GM20431 (cell line): ENCODE data around the gene MTA1.

ENCODE experiments used
- in situ Hi-C: fragments of 300-500 bp; cut with MseI, MboI; formaldehyde crosslinking; loops from one replicate; pipeline ENCODE4 v1.15.0; 2020; ENCODE audit warnings: low sequenced_read_pairs; ENCODE audit not compliant: unreplicated experiment

MTA1 gene

DNA sequence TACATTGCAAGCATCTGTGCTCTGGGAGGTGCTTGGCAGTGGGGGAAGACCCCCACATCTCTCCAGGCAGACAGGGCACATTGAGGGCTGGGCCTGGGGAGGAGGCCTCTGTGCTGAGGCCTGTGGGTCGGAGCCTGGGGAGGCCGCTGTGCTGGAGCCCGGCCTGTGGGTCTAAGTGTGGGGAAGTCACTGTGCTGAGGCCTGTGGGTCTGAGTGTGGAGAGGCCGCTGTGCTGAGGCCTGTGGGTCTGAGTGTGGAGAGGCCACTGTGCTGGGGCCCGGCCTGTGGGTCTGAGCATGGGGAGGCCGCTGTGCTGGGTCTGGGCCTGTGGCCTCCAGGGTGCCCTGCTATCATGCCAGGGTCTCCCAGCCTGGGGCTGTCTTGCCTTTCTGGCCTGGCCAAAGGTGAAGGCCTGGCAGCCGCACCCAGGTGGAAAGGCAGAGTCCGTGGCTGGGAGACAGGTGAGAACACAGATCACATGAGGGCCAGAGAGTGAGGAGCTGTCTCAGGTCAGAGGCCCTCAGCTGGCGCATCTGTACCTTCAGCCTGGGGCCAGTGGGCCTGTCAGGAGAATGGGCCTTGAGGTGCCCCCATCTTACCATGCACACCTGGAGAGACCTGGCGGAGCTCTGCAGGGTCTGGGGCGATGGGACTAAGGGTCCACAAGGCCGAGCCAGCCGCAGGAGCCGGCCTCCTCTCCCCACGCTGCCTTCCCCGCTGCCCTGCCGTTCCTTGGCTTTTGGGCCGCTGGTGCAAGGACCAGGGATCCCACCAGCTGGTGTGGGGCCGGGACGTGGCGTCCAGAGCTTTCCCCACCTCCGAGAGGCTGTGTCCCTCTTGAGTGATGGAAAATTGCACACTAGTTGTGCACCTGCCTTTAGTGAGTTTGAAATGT, 36.4 kb downstream of the MTA1 start:
- in situ Hi-C loops = no loop called here

- in situ Hi-C loops = no loop called here
Measured at GRCh38 chr14:105456736-105457617, 37.4 kb downstream of the MTA1 start.

DNA sequence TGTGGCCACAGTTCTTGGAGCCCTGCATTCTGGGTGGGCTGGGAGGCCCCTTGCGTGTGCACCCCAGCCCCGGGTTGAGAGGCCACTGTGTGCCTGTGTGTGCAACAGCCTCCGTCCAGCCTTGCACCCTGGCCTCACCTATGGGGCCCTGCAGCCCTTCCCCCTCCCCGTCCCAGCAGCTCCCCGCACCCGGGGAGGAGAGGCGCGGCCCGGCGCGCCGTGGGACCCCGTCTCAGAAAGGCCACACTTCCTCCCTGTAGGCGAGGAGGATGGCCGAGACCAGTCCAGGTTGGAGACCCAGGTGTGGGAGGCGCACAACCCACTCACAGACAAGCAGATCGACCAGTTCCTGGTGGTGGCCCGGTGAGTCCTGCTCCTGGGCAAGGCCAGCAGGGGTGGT, 38.4 kb downstream of the MTA1 start:
- in situ Hi-C loops = no loop called here

- in situ Hi-C loops = no loop called here
Measured at GRCh38 chr14:105458571-105458970, 38.9 kb downstream of the MTA1 start.

DNA sequence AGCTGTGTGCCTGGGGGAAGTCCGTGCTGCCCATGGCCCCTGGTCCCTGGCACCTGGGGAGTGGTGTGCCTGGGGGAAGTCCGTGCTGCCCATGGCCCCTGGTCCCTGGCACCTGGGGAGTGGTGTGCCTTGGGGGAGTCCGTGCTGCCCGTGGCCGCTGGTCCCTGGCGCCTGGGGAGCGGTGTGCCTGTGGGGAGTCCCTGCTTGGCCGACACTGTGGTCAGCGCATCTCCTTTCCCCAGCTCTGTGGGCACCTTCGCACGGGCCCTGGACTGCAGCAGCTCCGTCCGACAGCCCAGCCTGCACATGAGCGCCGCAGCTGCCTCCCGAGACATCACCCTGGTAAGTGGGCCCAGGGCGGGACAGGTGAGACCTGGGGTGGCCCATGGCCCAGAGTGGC, 40.5 kb downstream of the MTA1 start:
- in situ Hi-C loops = no loop called here

- in situ Hi-C loops = no loop called here
Measured at GRCh38 chr14:105460616-105461015, 41.0 kb downstream of the MTA1 start.

GRCh38 chr14:105461903-105462302, 42.3 kb downstream of the MTA1 start:
- in situ Hi-C loops = no loop called here

DNA sequence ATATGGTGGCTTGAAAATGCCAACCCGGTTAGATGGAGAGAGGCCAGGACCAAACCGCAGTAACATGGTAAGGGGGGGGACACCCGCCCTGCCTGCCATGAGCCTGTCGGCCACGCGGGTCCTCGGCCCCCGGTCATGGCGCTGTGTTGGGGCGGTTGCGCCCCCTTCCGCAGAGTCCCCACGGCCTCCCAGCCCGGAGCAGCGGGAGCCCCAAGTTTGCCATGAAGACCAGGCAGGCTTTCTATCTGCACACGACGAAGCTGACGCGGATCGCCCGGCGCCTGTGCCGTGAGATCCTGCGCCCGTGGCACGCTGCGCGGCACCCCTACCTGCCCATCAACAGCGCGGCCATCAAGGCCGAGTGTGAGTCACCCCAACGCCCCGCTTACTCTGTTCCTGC, 44.9 kb downstream of the MTA1 start:
- in situ Hi-C loops = no loop called here

DNA sequence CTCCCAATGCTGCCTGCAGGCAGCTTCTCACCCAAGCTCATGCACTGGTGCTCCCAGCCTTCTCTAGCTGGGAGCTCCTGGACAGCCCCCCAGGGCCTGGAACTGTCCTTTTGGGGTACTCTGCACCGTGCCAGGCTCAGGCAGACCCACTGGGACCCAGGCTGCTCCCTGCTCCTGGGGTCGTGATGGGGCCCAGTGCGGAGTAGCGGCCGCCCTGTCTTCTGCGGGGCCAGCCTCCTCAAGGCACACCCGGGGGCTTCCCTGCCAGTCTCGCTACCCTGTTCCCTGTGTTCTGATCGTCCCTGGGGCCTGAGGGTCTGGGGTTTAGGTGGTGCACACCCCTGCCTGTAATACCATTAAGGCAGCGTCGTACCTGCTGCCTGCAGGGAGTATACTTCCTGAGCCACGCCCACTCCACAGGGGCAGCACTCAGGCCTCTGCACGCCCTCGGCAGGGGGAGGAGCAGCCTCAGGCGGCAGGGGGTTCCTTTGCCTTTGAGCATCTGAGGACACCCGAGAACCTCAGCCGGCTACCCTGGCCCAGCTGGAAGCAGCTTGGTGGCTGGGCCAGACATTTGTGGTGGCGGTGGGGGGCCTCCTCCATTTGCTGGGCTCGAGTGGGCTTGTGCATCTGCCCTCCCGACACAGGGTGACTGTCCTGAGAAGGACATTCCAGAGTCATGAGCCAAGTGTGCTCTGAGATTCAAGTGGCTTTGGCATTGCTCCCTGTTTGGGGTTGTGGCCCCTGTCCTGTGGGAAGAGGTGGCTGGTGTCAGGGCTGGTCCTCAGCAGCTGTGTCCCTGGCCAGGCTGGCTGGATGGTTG, 45.8 kb downstream of the MTA1 start:
- in situ Hi-C loops = no loop called here

DNA sequence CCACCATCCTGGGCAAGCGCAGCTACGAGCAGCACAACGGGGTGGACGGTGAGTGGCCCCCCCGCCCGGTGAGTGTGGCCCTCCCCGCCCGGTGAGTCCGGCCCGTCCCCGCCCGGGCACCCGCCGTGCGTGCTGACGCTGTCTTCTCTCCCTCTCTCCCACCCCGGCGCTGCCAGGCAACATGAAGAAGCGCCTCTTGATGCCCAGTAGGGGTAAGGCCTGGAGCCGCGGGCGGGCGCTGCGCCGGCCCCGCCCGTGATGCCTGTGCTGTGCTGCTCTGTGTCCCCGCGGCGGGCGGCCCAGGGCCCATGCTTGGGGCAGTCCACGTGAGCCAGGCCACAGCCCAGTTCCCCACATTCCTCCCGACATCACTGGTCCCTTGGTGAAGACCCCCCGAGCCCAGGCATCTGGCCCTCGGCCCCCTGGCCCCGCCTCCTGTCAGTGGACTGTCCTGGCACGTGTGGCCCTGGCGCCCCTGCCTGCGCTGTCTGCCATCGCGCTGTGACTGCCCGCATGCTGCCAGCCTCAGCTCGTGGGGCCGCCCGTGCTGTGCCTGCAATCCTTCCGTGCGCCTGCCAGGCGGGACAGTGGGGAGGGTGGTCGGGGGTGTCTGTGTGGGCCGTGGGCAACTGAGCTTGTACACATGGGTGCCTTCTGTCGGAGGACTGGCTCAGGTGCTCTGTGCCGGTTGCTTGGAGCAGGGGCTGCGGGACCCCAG, 47.1 kb downstream of the MTA1 start:
- in situ Hi-C loops = no loop called here

- in situ Hi-C loops = no loop called here
Measured at GRCh38 chr14:105467249-105467941, 47.8 kb downstream of the MTA1 start.

DNA sequence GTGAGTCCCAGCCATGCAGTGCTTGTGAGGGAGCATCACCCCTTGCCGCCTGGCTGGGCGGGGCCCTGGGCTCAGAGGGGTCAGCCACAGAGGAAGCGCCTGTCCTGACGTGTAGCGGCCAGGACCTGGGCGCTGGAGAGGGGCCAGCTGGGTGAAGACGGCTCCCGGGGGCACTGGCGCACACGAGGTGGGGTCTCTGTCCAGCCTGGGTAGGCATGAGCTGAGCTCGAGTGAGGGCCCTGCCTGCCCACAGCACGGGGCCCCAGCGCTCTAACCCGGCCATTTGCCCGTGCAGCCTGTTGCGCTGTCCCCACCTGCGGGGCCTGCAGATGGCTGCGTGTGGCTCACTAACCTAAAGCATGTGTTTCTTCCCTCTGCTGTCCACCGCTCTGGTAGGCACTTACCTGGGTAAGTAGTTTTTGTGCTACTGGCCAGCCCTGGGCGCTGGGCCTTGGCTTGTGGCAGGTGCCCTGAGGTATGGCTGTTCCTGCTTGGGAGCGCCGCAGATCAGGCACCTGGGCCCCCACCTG, 48.4 kb downstream of the MTA1 start:
- in situ Hi-C loops = no loop called here

DNA sequence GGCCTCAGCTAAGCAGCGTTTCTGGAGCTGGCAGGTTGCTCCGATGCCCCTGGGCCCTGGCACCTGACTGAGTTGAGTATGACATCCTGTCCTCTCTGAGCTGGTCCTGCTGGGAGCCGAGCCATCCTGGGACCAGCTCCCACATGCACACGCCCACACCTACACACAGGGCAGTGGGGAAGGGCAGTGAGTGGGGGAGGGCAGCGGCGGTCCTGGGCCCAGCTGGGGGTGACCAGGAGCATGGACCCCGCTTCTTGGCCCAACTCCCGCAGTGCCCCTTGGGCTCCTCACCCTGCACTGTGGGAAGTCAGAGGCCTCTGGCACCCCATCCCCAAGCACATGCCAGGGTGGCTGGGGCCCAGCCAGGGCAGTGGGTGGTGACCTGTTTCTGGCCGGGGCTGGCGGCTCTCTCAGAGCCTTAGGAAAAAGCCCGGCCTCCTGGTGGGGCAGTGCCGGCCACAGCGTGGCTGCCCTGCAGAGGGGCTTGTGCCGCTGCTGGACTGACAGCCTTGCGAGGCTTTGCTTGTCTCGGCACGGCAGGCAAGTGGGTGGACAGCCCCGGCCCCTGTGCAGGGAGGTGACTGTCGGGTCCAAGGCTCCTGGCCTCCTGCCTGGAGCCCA, 49.1 kb downstream of the MTA1 start:
- in situ Hi-C loops = no loop called here

DNA sequence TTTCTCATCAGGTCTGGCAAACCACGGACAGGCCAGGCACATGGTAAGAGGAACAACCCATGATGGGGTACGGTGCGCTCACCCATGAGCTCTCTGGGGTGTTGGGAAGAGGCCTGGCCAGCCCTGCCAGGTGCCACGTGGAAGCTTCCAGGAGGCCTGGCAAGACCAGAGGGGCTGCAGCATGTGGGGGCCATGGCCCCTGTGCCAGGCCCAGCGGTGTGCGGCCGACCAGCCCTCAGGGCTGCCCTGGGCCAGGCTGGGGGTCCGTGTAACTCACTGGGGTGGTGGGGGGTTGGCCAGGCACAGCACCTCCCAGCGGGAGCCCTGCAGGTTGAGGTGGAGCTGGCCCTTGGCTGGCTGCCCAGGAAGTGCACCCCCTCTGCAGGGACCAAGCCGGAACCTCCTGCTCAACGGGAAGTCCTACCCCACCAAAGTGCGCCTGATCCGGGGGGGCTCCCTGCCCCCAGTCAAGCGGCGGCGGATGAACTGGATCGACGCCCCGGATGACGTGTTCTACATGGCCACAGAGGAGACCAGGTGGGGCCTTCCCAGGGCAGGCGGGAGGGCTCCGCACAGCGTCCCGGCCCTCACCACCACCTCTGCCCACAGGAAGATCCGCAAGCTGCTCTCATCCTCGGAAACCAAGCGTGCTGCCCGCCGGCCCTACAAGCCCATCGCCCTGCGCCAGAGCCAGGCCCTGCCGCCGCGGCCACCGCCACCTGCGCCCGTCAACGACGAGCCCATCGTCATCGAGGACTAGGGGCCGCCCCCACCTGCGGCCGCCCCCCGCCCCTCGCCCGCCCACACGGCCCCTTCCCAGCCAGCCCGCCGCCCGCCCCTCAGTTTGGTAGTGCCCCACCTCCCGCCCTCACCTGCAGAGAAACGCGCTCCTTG, 50.1 kb downstream of the MTA1 start:
- in situ Hi-C loops = no loop called here

- in situ Hi-C loops = no loop called here
Measured at GRCh38 chr14:105470350-105471296, 51.0 kb downstream of the MTA1 start.

GRCh38 chr14:105471297-105471821, 51.7 kb downstream of the MTA1 start:
- in situ Hi-C loops = no loop called here
